ENCODE measurements around the gene MEOX2. TPM values are rescaled to one million over a fixed set of nuclear protein-coding genes. Genes with fewer than 3 reads are reported as not detected.

The MEOX2 gene
- total and polyA plus RNA-seq, 2 of the 8 experiments (the other 6 are each of a cell fraction or from before 2014, with no cell fraction given): 0.05 to 0.19 TPM

DNA sequence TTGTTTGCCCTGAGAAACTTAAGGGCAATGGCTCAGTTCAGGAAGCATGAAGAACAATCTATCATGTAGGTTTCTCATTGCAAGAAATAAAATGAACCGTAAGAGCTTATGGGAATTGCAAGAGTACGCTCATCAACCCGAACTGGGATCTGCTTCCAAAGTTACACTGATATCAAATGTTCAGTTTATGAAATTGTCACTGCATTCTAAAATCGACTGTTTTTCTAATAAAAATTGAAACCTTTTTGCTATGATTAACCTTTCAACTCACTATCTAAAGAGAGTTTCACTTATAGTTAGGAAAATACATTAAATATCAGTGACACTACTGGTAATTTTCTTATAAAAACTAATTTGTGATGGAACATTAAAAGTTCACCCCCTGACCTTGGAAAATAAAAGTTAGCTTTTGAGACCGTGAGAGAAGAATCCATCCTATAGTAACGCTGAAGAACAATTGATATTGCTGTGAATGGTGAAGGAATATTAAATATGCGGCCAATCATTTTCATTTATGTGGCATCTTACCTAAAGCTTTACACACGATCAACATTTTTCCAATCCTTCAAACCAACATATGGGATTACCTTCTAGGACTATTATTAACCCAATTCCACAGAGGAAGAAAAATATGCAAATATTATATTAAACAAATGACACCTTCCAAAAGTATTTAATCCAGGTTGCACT is 2.2 kb downstream of the MEOX2 start:
- Histone ChIP-seq H3K79me1 (ENCODE audit: low read depth, low read length) (no peaks in the 10 kb centered on the region), H2BK120ac (replicated peaks; ENCODE audit: low read depth, low read length) (no peak overlapping the region), H3K18ac (ENCODE audit: extremely low read depth, low read length) (no peak overlapping the region), H3K14ac (ENCODE audit: insufficient read length) (no peak overlapping the region), H3K56ac (replicated peaks; ENCODE audit: insufficient read length, low read depth, low read length) (no peak overlapping the region), H3K4me2 (ENCODE audit: insufficient read depth in 1 of 2, low read depth in 2 of 2, low read length in 2 of 2) (peak overlapping the region in 1 of 2 experiments; percentile 97; a peak in 1 of 4 replicates), H3K27ac (ENCODE audit: low read depth, low read length) (no peak overlapping the region), H3K36me3 (ENCODE audit: control insufficient read depth in 2 of 4, insufficient read depth in 4 of 4, low read length in 3 of 4) (no peaks in the 10 kb centered on the region), H3K79me2 (ENCODE audit: control insufficient read depth in 1 of 2, insufficient read depth in 2 of 2, low read length in 2 of 2) (no peaks in the 10 kb centered on the region), H3K4me1 (replicated peaks in 1 of 4; ENCODE audit: control insufficient read depth in 3 of 4, insufficient read depth in 4 of 4, low read length in 3 of 4) (peaks cover 0 to 25% (median 9%) of the 10 kb centered on the region in 4 experiments; a peak in 6 of 7 replicates), H4K20me1 (replicated peaks in 1 of 2; ENCODE audit: control insufficient read depth in 1 of 2, insufficient read depth in 2 of 2, low read length in 2 of 2) (peaks cover 0 to 1% of the 10 kb centered on the region in 2 experiments), H2BK5ac (ENCODE audit: low read depth, low read length) (no peak overlapping the region), H3K23ac (ENCODE audit: insufficient read length) (no peak overlapping the region), H4K91ac (replicated peaks; ENCODE audit: insufficient read length, low read length) (no peak overlapping the region), H2BK20ac (ENCODE audit: low read length) (no peak overlapping the region), H2AK5ac (ENCODE audit: low read depth, low read length) (no peak overlapping the region), H3K9ac (replicated peaks in 1 of 4; ENCODE audit: extremely low read depth in 1 of 4, low read depth in 3 of 4, low read length in 3 of 4) (no peak overlapping the region), H4K5ac (ENCODE audit: insufficient read length, low read depth, low read length) (no peak overlapping the region), H2BK12ac (ENCODE audit: low read depth, low read length) (no peak overlapping the region), H3K27me3 (replicated peaks in 1 of 4; ENCODE audit: control insufficient read depth in 3 of 4, extremely low read depth in 1 of 4, insufficient read depth in 3 of 4, low read length in 3 of 4) (peaks cover 22 to 50% (median 43%) of the 10 kb centered on the region in 4 experiments), H2BK15ac (ENCODE audit: low read length) (no peak overlapping the region), H3K4ac (replicated peaks; ENCODE audit: insufficient read length, low read depth, low read length) (no peak overlapping the region), H3K4me3 (ENCODE audit: extremely low read depth in 1 of 4, insufficient read depth in 2 of 4, low read depth in 3 of 4, low read length in 4 of 4) (0 out of 8 replicates have a peak overlapping the region, but pooled peaks of 1 of the 4 experiments have one; percentile 67), H4K8ac (ENCODE audit: extremely low read depth, insufficient read depth, low read length) (no peak overlapping the region), H3K9me3 (ENCODE audit: insufficient read depth in 2 of 2, low read depth in 1 of 2, low read length in 1 of 2) (no peaks in the 10 kb centered on the region), H3K23me2 (ENCODE audit: low read depth, low read length) (peaks cover 20% of the 10 kb centered on the region; the same call in 1 of the 2 replicates), H2AFZ (ENCODE audit: low read length) (no peak overlapping the region)
- WGBS, 2 experiments (ENCODE audit: extremely low coverage in 1 of 2, insufficient coverage in 1 of 2, insufficient read length in 1 of 2, insufficient replicate concordance in 2 of 2, low coverage in 1 of 2, low lambda C conversion rate in 2 of 2, missing lambda C conversion rate in 1 of 2): 88% methylated on average over 8 of the region's 8 CpGs; no CpG with 5 or more reads in 1 of the 2 experiments
- no peak for DNase-seq (ENCODE audit: low read depth in 1 of 2, low spot score in 2 of 2)
- FAIRE-seq: no peak
- ChIA-PET CTCF (ENCODE audit: partially characterized antibody) (interaction anchor here (0.6 to 1.2 kb wide), 5 partner anchors 24 to 387 kb away, joined by 3 to 5 read pairs (median 3); no protein-coding TSS in a partner anchor), POLR2A (ENCODE audit: partially characterized antibody) (no interaction called here)
- TF ChIP-seq, protein P1, sequence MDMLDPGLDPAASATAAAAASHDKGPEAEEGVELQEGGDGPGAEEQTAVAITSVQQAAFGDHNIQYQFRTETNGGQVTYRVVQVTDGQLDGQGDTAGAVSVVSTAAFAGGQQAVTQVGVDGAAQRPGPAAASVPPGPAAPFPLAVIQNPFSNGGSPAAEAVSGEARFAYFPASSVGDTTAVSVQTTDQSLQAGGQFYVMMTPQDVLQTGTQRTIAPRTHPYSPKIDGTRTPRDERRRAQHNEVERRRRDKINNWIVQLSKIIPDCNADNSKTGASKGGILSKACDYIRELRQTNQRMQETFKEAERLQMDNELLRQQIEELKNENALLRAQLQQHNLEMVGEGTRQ (IDR thresholded peaks at IDR 0.05; ENCODE audit: low read length): no peak
- TF ChIP-seq JUN (IDR thresholded peaks at IDR 0.05; ENCODE audit: low read depth, low read length): no peak
- no peak for TF ChIP-seq TAF7 (optimal IDR thresholded peaks at IDR 0.05; ENCODE audit: borderline replicate concordance, low read depth, low read length)
- no peak for TF ChIP-seq RAD21 (IDR thresholded peaks at IDR 0.05 in 1 of 2, conservative IDR thresholded peaks at IDR 0.05 in 1 of 2; ENCODE audit: low read depth in 2 of 2, low read length in 2 of 2)
- TF ChIP-seq CTBP2 (IDR thresholded peaks at IDR 0.05; ENCODE audit: borderline replicate concordance, insufficient read depth, insufficient read length, low read length): no peak

Data from H1 (cell line).